GM12864 (cell line): Measurements from ENCODE around the gene RPL10A.

Experiments
- DNase-seq: peaks from one replicate; pipeline ENCODE4 v3.0.0-alpha.2; 2011; ENCODE audit warnings: low read depth
- H3K4me3 ChIP-seq: 2 replicates; pipeline ENCODE4 v1.5.1; 2011; ENCODE audit warnings: mild to moderate bottlenecking, low read depth, low read length, control low read depth
- TF ChIP-seq, protein P1 (sequence below): IDR thresholded peaks from 2 replicates; pipeline ENCODE4 v1.5.1; 2011; ENCODE audit warnings: low read depth, mild to moderate bottlenecking, moderate library complexity, low read length, control low read depth, inconsistent platforms; ENCODE audit errors: missing control alignments

Gene RPL10A

DNA sequence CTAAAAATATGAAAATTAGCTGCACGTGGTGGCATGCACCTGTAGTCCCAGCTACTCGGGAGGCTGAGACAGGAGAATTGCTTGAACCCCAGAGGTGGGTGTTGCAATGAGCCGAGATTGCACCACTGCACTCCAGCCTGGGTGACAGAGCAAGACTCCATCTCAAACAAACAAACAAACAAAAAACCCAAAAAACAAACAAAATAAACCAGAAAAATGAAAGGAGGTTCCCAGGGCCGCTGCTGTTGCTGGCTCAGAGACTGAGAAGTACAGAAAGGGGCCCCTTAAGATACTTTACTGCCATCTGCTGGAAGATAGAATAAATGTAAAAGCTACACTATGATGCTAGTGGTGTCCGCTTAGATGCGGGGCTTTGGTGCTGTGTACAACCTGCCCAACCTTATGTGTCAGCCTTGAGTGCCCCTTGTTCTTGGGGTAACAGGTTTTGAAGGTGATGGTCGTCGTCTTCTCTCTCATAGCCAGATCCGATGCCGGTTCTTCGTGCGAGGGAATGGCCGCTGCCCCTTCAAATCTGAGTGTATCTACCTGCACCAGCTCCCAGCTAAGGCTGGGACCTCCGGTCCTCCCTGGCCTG is 18.8 kb upstream of the RPL10A start:
- TF ChIP-seq, protein P1, sequence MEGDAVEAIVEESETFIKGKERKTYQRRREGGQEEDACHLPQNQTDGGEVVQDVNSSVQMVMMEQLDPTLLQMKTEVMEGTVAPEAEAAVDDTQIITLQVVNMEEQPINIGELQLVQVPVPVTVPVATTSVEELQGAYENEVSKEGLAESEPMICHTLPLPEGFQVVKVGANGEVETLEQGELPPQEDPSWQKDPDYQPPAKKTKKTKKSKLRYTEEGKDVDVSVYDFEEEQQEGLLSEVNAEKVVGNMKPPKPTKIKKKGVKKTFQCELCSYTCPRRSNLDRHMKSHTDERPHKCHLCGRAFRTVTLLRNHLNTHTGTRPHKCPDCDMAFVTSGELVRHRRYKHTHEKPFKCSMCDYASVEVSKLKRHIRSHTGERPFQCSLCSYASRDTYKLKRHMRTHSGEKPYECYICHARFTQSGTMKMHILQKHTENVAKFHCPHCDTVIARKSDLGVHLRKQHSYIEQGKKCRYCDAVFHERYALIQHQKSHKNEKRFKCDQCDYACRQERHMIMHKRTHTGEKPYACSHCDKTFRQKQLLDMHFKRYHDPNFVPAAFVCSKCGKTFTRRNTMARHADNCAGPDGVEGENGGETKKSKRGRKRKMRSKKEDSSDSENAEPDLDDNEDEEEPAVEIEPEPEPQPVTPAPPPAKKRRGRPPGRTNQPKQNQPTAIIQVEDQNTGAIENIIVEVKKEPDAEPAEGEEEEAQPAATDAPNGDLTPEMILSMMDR, result peak; percentile 48
- no peak overlapping the region for H3K4me3 ChIP-seq
- DNase-seq, result peak; percentile 41

DNA sequence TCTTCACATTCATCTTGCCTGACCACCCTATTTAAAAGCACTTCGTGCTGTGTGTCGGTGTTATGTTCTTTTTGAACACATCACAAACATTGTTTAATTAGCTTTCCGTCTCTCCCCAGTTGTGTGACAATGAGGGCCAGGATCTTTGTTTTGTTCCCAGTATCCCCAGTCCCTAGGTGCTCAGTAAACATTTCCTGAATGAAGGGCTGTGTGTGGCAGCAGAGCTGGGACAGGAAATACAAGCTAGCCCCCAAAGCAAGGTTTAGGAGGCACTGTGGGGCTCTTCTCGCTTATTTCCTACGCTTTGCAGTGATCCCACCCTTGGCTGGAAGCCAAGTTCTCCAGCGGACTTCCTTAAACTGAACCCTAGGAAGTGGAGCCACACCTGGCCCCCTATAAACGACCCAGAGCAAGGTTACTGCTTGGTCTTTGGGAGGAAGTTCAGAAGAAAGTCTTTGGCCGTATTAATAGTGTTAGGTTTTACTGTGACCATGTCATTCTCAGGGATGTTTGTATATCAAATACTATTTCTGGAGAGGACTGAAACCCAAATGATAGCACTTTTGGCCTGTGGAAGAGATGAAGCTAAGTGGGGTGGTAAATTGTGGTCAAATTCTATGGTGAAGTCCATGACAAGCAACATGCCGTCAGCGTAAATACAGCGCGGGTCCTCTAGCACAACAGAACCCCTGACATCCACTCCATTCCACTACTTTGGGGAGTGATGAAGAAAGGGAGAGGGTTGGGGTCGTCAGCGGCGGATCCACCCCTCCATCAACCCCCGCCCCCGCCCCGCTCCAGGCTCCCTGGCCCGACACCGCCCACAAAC is 16.6 kb upstream of the RPL10A start:
- H3K4me3 ChIP-seq, result peak overlapping the region; percentile 87
- no peak for DNase-seq
- TF ChIP-seq, protein P1, result no peak

DNA sequence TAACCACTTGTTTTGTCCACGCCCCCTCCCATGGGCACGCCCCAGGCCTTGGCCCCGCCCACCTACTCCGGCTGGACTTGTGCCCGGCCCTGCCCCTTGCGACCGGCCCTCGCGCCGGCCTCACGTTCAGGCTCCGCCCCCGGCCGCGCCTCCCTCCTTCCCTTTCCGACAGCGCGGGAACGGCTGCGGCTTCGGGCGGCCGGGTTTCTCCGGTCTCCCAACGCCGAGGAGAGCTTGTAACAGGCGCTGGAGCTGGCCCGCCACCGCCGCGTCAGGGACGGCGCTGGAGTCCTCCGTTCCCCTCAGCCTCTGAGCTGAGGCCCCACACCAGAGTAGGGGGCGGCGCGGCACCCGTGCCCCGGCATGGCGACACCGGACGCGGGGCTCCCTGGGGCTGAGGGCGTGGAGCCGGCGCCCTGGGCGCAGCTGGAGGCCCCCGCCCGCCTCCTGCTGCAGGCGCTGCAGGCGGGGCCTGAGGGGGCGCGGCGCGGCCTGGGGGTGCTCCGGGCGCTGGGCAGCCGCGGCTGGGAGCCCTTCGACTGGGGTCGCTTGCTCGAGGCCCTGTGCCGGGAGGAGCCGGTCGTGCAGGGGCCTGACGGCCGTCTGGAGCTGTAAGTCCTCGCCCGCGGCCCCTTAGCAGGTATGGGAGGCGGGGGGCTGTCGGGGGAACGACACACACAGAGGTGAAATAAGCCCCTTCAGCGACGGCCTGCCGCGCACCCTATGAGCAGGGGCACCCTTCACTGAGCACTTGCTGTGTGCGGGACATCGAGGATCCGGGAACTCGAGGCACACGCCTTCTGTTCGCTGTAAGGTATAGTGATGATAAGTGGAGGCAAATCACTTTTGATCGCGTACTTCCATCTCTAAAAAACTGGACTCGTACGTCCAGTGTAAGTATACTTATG is 15.8 kb upstream of the RPL10A start, which contains the start of gene FANCE:
TSS of gene FANCE (plus strand) at position 156 of the 908 bp plus-strand sequence. CDS start at position 364, 208 bp downstream.
- peak within 1 kb of the TSS; percentile 87 for H3K4me3 ChIP-seq
- peak; percentile 76 for DNase-seq
- TF ChIP-seq, protein P1, result no peak

DNA sequence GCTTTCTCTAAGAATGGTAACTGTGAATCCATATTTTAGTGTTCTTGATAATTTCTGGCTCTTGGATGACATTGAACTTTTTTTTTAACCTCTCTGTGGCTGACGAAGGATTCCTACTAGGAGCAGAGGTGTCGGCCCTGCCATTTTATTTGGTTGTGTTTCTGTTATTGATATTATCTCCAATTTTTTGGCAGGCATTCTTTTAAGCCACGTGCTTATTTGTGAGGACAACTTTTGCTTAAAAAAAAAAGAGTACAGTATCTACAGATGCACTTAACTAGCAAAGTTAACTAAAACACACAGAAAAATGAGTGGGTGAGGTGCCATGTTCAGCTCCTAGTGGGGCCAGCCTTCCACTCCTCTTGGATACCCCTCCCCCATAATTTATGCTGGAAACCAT is 15.0 kb upstream of the RPL10A start:
- DNase-seq, result no peak
- TF ChIP-seq, protein P1, result no peak
- peak overlapping the region; percentile 87 for H3K4me3 ChIP-seq

DNA sequence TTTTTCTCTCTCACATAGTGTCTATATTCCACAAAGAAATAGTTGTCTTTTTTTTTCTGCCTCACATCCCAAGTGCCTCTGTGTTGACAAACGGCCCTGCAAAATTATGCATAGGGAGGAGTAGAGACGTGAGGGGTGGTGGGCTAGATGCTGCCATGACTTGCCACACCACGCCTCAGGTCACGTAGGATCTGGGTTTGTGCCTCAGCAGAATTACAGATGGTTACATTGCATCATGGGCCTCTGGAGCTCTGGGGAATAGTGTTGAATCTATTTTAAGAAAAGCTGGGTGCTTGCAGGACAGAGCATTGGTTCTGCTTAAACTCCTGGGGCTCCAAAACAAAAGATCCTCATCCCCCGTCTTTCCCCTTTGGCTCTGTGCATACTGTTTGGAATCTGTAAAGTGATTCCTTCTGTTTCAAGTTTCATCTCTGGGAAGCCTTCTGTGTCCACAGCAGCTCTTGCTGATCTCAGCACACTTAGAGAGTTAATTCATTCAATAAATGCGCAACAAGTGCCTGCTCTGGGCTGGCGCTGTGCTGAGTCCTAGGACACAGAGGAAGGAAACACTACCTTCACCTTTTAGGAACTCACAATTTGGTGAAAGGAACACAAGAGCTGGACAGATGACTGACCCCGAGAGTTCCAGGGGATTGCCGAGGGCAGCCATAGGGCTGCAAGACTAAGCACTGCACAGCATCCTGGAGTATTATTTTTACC is 13.7 kb upstream of the RPL10A start:
- no peak for DNase-seq
- no peak overlapping the region for H3K4me3 ChIP-seq
- TF ChIP-seq, protein P1, result no peak

DNA sequence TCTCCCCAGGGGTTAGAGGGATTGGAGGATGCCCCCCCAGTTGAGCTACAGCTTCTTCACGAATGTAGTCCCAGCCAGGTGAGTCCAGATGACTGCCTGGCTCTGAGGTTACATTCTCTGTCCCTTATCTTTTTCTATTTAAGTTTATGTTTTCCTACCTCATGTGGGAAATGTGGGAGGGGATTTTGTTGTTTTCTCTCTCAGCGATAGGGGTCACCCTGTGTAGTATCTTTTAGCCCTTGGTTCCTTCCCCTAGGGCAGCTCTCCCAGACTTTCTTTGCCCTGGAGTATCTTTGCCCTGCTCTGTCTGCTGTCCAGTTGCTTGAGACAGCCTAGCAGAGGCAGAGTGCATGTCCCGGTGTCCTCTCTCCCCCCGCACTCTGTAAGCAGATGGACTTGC is 10.3 kb upstream of the RPL10A start:
- TF ChIP-seq, protein P1, result no peak
- no peak for DNase-seq
- no peak overlapping the region for H3K4me3 ChIP-seq
